DMS153 treated with DMSO at 0.1 percent for 48 hours (cell line): ENCODE measurements around the gene PDE4B.

Experiments
- DNase-seq: peaks from one replicate; lab custom pipeline; 2025; ENCODE audit not compliant: unreplicated experiment; lab: John Stamatoyannopoulos, UW

PDE4B gene

DNA sequence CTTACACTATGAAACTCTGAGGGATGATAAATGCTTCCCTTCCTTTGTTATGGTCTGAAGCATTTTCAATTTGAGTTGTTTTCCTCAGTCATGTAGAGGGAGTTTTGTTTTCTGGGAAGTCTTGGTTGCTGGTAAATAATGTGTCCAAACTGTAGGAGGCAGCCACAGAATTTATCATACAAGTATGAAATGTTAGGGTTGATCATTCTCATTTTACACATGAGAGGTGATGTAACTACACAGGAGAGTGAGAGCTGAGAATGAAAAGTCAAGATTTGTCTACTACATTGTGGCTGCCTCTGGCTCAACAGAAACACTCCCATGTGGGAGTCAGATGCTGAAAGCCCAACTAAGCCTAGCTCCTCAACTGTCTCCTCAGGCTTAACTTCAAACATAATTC is 558.8 kb downstream of the PDE4B start:
- no peak for DNase-seq

DNA sequence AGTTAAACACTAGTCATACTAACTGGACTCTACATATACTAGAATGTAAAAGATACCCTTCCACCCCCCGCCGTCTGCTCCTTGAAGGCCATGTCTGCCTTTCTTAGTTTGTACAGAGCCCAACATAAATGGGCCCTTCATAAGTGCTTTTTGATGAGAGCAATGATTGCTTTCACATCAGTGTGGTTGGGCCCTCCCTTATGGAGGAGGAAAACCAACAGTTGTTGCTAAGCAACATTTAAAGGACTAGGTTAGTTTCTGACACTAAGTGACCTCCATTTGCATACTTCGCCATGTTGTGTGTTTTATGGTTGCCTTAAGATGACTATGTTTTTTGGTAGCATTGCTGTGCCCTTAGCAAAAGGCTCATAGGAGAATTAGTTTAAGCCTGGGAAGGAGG is 559.2 kb downstream of the PDE4B start:
- DNase-seq, result no peak

DNA sequence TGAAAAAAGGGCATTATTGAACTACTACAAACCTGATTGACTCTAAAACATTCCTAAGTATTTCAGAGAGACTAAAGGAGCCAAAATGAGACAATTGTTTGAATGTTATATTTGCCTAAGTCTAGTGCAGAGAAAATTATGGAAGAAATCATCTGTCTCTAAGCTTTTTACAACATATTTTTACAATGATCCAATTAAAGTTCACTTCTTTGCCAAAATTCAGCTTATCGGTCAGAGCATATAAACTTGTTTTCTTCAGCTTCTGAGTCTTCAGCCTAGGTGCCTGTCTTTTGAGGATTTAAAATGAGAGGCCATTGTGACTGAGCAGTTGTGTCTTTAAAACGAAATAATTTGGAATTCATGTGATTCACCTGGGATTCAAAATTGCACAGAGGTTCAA is 560.1 kb downstream of the PDE4B start:
- no peak for DNase-seq

DNA sequence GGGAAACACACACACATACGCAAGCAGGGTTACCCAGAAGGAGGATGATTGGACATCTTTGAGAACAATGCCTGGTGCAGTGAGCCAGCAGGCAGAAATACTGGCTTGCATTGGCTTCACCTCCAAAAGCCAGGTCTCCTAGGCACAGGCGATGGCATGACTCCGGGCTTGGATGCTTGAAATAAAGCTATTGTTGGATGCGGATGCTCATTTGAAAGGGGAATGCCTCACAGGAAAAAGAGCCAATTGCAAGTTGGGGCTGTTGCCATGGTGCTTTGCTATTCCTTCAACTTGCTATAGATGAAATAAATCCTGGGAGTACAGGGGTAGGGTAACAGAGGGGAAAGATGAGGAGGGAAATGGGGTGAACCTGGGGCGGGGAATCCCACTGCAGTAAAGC is 560.6 kb downstream of the PDE4B start:
- no peak for DNase-seq

DNA sequence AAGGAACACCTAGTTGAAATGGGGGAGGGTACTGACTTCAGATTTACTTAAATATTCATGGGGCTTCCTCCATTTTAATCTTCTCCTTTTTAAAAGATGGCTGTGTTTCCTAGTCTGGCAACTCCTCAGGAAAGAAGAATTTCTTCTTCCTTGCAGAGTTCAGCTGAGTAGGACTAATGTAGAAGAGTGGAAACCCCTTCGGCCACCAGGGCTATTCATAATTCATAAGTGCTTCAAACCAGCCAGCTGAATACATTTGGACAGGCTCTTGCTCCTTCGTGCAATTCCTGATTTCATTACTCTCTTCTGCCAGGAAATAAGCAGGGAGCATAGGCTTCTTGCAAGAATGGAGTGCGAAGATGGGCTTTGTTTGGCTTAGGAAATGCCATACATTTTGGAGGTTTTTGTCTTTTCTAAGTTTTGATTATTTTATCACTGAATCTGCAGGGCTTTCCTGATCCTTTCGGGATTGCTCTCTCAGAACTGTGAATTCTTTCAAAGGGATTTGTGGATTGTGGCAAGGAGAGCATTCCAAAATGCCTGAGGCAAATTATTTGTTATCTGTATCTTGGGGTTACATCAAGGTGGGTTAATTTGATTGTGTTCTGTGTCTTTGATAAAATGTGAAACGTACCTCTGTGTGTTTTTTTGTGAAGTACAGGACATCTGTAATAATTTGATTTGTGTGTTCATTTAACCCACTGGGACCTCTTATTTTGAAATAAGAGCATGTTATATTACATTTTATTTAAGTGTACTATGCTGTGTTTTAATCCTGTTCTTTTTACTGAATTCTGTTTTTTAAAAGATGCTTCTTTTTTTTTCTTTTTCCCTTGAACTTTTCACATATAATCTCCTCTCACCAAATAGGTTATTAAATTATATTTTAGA is 561.9 kb downstream of the PDE4B start:
- DNase-seq, result no peak

DNA sequence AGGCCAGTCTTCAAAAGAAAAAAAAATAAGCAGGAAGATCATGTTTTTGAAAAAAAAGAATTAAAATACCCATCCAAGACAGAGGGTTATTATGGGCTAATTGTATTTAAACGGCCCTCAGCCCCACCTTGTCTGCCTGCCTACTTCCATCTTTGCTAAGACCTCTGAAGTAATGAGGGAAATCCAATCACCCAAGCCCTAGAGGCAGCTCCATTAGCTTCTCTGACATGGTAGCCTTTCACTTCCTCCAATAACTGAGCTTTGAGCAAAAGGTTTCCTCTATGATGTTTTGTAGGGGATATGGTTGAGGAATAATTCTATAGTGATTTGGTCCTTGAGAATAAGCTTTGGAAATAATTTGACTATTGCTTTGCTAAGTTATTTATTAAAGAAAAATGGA is 563.1 kb downstream of the PDE4B start:
- no peak for DNase-seq

DNA sequence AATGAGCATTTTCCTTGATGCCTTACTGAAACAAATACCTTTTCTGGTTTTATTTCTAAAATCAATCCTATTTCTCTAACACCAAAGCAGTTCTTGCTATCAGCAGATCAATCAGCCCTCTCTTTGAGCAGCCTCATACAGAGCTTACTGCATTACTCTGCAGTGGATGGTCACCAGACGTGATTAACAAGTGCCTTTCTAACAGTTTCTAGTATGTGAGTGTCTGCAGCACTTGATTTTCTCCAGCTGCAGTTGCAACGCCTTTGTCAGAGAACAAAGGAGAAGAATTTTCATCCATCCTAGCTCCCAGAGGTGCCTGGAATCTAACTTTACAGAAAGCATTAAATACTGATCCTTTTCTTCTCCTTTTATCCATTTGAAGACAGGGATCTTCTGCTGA is 563.9 kb downstream of the PDE4B start:
- DNase-seq, result no peak

DNA sequence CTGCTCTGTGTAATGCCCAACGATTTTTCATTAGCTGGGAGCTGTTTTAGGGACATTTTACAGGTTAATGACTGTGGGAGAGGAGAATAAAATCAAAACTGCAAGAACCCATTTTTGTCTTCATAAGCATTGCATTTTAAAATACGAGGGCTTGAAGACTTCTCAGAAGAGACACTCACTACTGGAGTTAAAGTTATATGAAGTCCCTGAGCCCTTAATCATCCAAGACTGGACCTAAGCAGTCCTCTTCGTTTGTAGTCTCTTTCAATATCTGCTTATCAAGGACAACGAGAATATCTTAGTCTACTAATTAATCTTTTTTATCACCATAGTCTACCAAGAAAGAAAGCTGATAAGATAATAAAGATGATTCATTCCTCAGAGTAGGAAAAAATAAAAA is 564.3 kb downstream of the PDE4B start:
- DNase-seq, result no peak

DNA sequence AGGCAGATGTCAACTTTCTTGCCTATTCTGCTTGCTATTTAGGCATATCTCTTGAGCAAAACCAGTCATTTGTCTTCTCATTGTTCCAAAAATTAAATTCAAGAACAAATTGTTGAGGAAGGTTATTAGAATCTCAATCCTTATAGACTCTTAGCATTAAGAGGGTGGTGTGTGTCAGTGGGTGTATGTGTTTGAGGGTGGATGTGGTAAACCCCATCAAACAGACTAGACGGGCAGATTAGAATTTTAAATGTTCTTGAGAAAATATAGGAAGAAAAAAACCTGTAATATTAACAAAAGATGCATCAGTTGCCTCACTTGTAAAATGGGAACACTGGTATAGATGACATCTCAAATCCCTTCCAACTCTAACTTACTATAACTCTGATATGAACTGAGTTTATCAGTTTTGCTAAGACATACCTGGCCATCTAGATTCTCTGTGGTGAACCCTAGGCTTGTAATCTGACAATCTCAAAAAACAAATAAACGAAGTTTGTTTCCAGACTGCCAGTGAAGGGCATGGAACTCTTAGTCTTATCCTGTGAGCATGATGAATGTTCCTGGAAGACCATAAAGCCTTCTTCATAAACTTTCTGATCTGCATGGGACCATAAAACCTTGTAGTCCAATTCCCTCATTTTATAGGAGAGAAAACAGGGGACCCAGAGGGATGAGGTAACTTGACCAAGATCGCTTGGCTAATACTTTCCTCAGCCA is 564.9 kb downstream of the PDE4B start:
- no peak for DNase-seq

DNA sequence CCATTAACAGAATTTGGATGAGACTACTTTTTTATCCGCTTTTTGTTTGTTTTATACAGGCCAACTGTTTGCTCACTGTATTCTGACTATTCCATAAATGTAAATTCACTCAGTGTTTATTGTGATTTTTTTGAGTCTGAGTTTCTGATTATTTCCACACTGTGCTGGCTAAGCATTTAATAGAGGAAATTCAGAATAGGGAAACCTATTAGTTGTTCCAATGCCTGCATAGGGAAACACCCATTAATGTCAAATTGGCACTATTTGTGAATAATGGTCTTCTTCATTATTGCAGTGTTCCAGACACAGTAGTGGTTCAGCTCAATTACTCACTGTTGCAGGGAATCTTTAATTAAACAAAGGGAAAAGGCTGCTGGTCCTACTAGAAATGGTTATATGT is 566.6 kb downstream of the PDE4B start:
- DNase-seq, result no peak

DNA sequence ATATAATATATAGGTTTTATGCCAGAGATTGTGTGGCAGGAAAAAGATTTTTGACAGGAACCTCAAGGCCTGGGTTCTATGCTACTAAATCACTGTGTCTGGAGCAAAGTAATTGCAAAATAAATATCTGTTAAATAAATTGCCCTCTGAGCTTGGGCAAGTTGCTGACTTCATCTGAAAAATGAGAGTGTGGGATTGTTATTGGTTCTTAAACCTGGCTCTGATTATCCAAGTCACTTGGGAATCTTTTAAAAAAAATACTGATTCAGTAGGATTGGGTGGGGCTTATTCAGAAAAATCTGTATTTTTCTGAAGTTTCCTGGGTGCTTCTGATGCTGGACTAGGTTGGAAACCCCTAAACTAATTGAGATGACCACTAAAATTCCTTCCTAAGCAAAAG is 567.1 kb downstream of the PDE4B start:
- no peak for DNase-seq

DNA sequence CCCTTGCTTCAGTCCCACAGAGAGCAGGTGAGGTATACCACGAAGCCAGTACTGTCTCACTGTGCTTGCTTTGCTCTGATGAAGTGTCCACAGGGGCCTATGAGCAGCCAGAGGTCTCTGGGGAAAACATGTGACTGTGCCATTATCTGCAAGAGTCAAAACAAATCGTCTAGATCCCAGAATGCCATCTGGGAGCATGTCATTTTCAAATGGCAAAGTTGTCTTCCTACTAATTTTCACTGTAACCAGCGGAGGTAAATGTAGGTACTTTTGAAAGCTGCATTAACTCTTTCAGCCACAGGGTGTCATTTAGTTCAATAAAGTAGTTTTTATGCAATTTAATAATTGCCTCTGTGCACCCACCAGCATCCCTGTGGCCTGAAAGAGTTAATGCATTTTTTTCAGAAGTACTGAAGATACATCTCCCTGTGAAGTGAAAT is 567.6 kb downstream of the PDE4B start:
- peak; percentile 51 for DNase-seq

DNA sequence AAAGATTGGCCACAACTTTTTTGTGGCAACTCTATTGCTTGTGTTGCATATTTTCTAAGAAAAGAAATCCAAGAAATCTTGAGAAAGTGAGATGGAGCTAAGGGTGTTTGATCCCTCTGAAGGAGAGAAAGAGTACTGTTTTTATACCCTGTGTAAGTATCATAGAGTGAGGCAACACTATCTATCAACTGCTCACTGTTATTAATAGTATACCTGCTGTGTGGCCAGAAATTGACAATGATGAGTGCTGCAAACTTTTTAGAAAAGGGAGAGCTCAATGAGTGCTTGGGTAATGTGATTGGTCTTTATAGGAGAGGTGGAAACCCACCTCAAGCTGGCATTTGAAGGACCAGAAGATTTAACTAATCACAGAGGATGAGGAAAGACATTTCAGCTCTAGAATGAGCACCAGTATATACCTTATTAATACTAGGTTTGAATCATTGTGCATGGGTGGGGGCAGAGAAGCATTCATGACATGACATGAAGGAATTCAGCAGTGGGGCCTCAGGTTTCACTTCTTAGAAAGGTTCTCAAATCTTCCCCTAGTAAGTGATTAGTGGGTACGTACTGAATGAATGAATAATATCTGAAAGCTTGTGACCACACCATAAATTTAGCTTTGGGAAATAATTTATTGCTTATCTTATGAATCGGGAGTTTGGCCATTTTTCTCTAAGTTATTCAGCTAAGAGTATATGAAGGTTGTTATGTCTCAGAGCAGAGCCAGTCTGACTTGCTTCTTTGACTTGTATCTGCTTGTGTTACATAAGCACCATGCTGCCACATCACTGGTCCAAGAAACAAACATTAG is 572.1 kb downstream of the PDE4B start:
- no peak for DNase-seq

DNA sequence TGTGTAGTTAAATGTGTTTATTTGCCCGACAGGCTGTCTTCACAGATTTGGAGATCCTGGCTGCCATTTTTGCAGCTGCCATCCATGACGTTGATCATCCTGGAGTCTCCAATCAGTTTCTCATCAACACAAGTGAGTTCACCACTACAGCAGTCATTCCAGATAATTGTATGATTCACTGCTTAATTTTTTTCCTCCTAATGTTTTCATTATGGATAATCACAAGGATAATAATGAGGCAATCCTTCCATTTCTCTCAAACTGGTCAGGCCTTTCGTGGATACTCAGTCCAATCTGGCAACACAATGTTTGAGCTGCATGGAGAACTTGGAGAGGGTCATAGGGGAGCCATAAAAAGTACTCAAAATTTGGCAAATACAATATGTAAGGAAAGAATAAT is 572.9 kb downstream of the PDE4B start:
- DNase-seq, result no peak

DNA sequence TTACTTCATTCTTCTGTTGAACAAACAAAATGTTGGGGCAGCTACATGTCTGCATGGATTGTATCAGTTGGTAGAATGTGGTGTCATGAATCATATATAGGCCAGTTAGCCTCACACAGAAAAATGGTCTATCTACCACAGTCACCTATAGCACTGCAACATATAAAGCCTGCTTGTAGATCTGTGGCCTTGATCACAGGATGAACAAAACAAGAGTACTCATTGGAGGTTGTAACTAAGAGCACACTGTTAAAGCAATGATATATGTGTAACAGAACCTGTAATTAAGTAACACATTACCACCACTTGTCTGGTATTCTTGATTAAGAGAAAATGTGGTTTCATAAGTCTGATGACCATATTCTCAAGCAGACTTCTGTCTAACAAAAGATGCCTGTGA is 573.9 kb downstream of the PDE4B start:
- DNase-seq, result no peak

DNA sequence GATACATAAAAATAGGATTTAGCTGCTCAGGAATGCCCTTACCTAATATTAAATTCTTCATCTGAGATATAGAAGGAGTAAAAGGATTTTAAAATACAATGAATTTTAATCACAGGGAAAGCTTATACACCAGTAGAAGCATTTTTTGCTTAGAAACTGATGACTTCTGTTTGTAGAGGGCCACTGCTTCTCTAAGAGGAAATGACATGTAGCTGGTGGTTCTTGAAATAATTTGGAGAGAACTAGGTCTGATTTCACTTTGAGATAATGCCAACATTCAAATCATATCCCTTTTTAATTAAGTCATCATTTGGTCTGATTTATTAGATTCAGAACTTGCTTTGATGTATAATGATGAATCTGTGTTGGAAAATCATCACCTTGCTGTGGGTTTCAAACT is 574.7 kb downstream of the PDE4B start:
- DNase-seq, result no peak

DNA sequence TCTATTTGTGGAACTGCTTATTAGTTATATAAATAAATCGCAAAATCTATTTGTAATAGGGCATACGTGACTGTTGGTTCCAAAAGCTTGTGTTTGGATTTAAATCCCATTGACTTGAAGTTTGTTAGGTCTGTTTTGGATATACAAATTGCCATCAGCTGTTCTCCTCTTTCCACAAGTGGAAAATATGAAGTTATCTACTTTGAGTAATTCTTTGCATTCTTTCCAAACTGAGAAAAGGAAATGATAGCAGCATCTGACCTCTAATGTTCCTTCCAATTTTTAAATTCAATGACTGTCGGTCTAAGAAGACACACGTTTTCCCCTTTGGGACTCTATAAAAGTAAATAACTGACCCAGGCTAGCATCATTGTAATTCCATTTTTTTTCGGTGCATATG is 575.6 kb downstream of the PDE4B start:
- no peak for DNase-seq

DNA sequence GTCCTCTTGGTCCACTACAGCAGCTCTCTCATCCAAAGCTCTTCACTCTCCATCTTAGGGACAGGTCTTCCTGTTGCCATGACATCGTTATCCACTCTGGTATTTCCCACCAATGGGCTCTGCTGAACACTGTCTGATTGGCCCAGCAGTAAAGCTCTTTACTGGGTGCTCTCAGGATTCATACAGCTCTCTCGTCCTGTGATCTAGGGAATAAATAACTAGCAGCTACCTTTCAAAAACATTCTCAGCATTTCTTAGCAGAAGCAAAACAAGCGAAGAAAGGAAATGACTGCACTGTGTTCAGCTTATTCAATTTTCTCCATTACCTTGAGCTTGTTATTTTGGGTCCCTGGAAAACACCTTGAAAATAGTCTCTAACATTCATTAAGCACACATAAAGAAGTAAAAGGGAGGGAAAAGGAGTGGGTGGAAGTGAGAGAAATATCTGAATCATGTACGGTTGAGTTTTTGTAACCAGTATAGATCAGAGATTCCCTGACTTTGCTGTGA is 577.8 kb downstream of the PDE4B start:
- no peak for DNase-seq

DNA sequence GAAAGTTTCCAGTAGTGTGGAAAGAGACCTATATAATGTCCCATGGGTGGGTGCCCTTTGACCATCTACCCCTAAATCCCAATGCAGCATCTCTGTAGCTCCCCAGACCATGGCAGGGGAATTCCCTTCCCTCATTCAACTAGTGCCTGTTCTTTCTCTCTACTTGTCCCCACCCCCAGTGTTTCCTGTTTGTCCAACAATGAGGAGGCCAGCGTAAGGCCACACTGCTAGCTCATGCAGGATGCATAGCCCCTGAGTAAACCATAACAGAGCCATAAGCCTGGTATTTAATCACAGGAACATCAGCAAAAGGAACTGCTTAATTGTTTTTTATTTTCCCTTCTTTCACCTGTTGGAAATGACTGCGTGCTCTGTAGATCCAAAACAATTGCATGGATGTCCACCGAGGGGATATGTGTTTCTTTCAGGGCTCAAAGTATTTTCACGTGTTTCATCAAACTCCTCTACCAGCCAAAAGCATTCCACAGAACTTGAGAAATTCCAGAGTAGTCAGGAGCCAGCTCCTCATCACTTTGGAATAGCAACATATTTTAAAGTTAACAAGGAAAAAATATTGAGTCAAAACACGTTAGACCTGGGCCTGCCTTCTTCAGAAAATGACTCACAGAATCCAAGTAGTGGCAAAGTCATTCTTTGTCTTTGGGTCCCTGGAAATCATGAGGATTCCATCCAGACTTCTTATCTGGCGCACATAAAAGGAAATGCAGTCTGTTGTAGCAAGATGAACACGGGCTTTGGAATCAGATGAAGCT is 578.7 kb downstream of the PDE4B start:
- peak; percentile 12 for DNase-seq

DNA sequence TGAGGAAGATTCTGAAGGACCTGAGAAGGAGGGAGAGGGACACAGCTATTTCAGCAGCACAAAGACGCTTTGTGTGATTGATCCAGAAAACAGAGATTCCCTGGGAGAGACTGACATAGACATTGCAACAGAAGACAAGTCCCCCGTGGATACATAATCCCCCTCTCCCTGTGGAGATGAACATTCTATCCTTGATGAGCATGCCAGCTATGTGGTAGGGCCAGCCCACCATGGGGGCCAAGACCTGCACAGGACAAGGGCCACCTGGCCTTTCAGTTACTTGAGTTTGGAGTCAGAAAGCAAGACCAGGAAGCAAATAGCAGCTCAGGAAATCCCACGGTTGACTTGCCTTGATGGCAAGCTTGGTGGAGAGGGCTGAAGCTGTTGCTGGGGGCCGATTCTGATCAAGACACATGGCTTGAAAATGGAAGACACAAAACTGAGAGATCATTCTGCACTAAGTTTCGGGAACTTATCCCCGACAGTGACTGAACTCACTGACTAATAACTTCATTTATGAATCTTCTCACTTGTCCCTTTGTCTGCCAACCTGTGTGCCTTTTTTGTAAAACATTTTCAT is 579.9 kb downstream of the PDE4B start:
- DNase-seq, result no peak
